Forelimb muscle (tissue), 1 donor: ENCODE results near the gene TENM3. TPM values are rescaled to one million over a fixed set of nuclear protein-coding genes. Genes with fewer than 3 reads are reported as not detected.

Experiments
- DNase-seq: peaks from one replicate; pipeline ENCODE4 v3.0.0-alpha.2; 2013; ENCODE audit warnings: low read depth
- polyA plus RNA-seq: library from polyadenylated mRNA; unstranded; fragments of 120-200 nt; gene quantifications from one replicate; pipeline ENCODE4 v1.2.1, GENCODE V29; 2013; ENCODE audit not compliant: insufficient read length

Gene TENM3
- polyA plus RNA-seq, 1 donor = 15.3 TPM

DNA sequence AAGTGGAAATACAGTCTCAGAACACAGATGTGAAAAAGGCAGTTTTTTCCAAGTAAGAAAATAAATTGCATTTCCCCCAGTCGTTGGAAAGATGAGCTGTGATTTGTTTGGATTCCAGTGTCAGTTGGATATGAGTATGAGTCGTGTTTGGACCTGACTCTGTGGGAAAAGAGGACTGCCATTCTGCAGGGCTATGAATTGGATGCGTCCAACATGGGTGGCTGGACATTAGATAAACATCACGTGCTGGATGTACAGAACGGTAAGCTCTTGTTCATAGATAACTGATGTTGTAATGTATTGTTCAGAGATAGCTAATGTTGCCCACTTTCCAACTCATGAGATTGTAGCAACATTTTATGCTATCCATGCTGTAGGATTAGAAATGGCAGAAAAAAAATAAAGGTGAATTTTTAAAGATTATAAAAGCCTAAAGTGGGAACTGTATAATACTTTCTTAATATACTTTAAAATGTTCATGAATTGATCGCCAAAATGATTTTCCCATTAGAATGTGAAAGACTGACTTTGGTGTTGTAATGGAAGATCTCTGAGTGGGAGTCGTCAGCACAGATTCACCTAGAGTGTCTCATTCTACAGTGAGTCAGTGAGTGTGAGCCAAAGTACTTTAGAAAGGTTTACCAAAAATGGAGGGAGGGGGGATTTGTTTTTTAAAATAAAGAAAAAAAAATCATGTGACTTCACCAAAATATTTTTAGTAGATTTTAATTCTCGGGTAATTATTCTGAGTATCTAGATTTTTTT is 495.3 kb downstream of the TENM3 start:
- DNase-seq = no peak

GRCh38 chr4:182740256-182740655 is 497.1 kb downstream of the TENM3 start:
- DNase-seq = no peak

DNA sequence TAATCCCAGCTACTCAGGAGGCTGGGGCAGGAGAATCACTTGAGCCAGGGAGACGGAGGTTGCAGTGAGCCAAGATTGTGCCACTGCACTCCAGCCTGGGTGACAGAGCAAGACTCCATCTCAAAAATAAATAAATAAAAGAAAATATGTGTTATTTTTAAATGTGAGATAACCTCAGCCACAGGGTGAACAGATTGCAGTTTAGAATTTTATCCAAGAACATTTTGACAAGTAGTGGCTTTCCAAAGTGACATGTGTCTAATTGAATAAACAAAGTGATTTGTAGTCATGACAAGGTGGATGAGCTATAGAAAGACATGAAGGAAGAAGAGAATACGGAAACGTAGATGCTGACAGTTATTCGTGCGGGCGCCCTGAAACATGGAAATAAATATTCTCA is 497.9 kb downstream of the TENM3 start:
- no peak for DNase-seq

- DNase-seq = no peak
Measured at GRCh38 chr4:182741914-182742313, 498.7 kb downstream of the TENM3 start.

DNA sequence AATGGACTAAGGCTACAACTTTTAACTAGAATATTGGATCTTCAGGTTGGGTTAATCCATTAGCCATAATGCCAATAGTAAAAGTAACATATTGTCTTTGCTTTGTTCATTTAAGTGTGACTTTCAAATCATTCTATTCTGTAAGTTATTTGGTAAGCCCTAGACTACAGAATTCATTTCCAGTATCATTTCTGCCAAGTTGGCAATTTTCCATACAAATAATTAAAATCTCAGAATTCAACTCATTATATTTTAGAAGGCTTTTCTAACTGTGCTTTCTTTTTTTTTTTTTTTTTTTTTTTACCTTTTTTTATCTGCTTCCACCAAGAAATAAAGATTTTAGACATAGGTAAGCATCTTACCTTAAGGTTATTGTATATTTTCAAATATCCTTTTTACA is 500.6 kb downstream of the TENM3 start:
- no peak for DNase-seq

DNA sequence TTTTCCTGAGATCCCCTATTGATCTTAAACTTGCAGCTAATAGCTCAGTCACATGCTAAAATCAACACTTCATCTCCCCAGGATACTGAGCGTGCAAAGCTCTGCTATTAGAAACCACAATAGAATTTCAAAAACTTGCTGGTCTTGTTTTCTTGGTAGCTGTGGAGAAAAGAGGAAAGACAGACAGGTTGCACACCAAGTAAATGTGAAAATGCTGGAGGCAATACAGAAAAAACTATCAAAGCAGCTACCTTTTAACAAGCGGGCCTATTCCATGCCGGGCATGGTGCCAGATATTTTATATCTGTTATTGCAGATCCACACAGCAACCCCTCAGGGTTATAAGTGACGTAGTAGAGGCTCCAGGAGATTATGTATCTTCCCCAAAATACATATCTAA is 502.0 kb downstream of the TENM3 start:
- no peak for DNase-seq

GRCh38 chr4:182746876-182747275 is 503.7 kb downstream of the TENM3 start:
- no peak for DNase-seq

GRCh38 chr4:182748283-182748682 is 505.1 kb downstream of the TENM3 start:
- DNase-seq = no peak

DNA sequence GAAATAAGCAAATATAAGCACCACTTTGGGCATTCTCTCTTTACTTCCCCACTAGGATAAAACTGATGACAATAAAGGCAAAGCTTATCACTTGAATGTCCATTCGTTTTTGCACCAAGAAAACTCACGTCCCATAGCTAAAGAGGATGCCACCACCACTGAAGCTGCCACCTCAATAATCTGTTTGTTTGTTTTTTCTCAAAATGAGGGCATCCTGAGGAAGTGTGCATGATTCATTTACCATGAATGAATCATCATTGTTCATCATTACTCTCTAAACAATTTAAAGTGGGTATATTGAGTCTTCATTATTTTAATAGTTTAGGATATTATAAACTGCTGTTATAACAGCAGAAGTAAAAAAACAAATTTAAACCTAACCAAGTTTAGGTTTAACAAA is 505.7 kb downstream of the TENM3 start:
- DNase-seq = no peak

DNA sequence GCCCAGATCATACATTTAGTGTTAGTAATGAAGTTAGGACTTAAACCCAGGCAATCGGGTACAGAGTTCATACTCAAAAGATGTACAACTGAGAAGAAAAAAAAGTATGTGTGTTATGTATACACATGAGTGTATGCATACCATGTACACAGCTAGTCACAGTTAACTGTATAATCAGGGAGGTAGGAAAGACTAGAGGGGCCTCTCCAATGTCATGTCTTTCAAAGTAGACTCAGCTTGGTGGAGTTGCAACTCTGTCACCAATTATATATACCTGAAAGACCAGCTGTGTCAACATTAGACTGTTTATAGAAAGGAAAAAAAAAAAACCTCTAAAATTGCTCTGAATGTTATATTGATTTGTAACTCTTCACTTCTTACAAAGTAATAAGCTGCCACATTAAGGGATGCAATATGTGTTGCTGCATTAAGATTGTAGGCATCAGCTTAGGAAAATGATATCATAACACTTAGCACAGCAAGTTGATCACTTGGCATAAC is 506.5 kb downstream of the TENM3 start:
- DNase-seq = no peak

DNA sequence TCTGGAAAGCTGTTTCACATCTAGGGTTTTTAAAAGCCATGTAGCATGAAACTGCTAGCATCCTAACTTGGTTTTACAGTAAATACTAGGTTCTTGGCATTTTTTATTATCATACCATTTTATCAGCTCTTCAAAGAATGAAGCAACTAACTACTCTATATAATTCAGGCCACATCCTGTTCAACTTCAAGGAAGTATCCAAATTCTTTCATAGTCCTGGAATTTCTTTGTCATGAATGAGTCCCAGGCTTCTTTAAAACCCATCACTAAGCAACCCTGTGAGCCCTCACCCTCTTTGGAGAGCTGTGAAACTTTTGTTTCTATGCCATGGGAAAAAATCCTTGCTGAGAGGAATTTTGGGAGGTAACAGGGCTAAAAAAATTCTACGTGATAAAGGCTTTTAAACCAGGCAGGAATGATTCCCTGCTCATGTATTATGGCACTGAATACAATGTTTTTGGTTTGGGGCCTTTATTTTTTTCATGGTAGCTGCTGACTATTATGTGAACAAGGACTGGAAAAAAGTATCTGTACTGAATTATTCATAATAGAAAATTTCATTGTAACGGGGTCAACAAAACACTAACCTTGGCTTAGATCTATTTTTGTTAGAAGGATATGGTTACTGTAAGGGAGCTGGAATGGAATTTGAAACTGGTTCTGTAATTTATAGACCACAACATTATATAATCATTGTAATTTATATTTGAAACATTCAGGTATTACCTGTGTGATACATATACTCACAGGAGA is 509.1 kb downstream of the TENM3 start:
- DNase-seq = no peak

DNA sequence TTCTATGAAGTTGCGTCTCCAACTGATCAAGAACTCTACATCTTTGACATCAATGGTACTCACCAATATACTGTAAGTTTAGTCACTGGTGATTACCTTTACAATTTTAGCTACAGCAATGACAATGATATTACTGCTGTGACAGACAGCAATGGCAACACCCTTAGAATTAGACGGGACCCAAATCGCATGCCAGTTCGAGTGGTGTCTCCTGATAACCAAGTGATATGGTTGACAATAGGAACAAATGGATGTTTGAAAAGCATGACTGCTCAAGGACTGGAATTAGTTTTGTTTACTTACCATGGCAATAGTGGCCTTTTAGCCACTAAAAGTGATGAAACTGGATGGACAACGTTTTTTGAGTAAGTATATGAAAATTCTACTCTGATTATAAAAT is 511.7 kb downstream of the TENM3 start:
- no peak for DNase-seq

DNA sequence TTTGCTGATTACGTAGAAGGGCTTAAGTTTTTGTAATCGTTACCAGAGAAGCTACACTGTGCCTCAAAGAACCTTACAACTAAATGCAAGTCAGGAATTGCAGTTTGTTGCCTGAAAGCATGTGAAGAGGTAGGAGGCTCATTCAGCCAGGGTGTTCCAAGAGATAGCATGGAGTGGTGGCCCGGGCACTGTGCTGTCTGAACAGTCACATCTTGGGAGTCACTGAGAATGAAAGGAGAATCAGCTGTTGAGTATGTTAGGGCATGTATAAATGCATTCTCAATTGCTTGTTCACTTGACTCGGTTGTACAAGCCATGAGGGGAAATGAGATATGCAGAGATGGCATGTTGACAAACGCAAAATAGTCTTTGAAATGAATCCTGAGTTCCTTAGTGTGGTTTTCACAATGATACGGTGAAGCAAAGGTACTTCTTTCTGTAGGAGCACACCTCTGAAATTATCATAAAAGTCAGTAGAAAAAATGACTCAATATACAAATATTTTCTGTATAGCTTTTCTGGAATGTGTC is 513.0 kb downstream of the TENM3 start:
- DNase-seq = no peak

GRCh38 chr4:182758273-182758672 is 515.1 kb downstream of the TENM3 start:
- DNase-seq = no peak

DNA sequence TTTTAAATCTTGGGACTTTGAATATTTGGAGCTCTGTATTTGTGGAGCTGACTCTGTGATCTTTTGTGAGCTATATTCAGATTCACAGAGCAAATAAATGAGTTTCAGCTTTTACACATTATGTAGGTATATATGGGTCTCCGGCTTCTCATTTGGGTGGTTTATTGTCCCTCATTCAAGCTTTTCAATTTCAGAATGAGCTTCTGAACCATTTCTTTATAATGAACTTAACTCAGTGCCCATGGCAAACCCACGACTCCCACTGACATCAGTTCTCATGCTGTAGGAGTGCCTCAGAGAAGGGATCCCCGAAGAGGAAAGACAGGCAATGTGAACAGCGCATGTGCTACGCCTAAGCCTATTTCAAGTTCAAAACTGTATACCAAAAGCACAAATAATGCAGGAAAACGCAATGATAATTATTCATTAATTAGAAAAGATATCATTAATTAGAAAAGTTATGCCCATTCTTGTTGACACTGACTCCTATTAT is 517.4 kb downstream of the TENM3 start:
- DNase-seq = no peak

DNA sequence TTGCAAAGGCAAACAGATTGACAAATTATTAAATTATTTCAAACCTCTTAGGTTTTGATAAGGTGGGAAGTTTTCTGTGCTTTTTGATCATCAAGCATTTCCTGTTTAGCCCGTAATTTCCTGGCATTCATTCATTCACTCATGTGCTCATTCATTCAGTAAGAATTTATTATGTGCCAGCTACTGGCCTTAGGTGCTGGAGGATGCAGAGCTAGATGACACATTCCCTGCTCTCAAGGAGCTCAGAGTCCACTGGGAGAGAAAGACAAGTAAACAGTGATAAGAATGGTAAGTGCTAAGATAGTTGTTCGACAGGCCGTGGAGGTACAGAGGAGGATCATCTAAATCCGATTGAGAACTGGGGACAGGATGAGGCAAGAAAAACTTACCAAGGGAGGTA is 520.9 kb downstream of the TENM3 start:
- no peak for DNase-seq

DNA sequence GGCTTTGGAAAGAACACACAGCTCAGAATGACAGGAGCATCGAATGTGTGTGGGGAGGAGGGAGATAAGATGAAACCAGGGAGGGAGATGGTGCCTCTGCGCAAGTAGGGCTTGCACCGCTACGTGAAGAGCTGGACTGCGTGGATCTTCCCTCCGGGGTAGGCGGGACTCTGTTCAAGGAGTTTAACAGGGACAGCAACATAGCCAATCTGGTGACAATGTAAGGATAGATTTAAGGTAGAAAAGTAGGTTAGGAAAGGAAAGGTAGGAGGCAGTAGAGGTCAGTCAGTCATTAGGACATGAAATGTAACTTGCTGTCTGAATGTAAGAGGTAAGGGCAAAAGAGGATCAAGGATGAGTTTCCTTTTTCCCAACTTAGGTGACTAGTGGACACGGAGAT is 521.4 kb downstream of the TENM3 start:
- DNase-seq = no peak

DNA sequence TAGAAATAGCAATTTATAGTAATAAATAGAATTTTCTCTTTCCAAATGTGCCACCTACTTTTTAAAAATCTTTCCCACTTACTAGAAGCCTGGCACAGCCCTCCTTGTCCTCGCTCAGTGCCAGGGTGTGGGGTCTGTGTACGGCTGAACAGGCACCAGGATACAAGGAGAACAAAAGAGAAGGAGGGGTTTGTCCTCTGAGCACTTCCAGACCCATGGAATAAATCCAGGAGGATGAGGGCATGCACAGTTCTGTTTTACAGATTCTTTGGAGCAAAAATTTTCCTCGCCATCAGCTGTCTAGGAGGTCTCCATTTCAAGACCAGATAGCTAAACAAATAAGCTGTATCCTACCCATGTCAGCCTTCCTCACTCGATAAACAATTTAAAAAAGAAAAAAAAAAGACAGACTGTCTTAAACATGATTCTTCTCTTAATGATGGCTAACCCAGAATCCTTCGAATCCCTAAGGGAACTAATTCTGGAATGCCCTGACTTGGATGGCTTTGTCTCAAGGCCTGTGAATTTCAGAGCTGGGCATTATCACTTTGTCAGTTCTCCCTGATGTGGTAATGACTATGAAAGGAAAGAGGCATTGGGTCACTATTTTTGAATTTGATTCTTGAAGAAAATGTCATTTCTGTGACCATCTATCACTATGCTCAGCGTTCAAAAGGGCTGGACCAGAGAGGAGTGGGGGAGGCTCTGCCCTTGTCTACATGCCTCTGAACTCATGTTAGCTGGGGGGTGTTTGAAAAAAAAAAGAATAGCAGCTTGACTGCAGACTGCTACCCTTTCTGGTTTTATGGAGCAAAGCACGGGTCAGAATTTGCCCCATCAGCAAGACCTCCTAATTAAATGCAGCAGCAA is 523.0 kb downstream of the TENM3 start:
- no peak for DNase-seq

DNA sequence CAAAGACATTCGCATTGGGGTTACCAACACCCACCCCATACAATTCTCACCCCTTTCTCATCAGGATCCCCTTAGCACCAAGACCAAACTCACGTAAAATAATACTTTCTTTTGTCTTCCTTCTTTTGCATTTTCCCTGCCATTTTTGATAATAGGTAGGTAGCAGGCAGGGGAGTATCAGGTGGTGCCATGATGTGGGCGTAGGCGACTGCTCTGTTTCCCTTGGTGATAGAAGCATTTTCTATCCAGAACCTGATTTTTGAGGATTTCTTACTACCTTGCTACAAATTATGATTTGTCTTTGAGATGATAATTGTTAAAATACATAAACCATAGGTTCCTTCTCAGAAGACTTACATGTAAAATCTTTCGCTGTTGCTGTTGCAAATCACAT is 523.7 kb downstream of the TENM3 start:
- no peak for DNase-seq

DNA sequence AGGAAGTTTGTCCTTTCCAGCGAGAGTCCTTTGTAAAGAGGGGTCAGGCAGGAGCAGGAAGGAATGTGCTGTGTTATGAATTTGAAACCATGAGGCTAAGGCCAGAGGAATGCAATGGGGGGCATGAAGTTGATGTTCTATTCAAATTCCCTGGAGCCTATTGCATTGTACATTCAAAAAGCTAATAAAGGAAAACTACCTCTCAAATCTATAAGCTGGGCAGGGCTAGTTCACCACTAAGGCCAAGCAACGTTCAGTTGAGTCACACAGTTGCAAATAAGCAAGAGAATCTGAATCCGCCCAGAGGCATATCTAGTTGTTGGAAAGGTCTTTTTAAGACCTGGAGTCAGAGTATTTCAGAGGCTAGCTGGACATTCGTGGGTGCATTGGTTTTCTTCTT is 525.6 kb downstream of the TENM3 start:
- DNase-seq = no peak

- no peak for DNase-seq
Measured at GRCh38 chr4:182770259-182770995, 527.2 kb downstream of the TENM3 start.
